HG02642 (cell line): Measurements from ENCODE around the gene OTOP3.
"Not testable (repeated sequence)": the region's sequence is repeated elsewhere in the genome, so short reads cannot be mapped to it uniquely, and the experiment has no call there.

ENCODE experiments used
- ATAC-seq: cut with Tn5 transposase; IDR thresholded peaks from one replicate; pipeline ENCODE4 v1.9.1; 2021; ENCODE audit warnings: mild to moderate bottlenecking; ENCODE audit not compliant: unreplicated experiment, poor library complexity

Gene OTOP3

DNA sequence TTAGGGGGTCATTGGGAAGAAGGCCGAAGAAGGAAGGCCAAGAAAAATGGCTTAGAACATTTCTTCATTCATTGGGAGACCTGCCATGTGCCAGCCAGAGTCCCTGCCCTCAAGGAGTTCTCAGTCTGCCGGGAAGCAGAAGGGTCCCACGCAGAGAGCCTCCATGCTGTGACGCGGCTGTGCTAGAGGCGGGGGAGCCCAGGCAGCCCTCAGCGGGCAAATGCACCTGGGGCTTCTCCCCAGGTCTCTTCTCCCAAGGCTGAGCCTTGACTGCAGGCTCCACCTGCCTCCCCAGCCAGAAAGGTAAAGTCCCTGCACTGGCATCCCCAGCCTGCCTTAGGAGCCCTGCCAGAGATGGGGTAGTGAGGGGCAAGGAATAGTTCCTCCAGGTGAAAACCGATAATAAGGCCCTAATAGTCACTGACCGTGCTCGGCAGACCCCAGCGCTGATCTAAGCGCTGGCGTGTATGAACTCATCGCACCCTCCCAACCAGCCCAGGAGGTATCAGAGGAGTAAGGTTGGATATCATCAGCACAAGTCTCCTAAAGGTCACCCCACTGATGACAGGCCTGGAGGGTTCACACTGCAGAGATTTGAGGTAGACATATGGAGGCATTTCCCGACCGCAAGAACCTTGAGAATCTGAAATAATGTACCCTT, 45.8 kb downstream of the OTOP3 start:
- no peak for ATAC-seq

DNA sequence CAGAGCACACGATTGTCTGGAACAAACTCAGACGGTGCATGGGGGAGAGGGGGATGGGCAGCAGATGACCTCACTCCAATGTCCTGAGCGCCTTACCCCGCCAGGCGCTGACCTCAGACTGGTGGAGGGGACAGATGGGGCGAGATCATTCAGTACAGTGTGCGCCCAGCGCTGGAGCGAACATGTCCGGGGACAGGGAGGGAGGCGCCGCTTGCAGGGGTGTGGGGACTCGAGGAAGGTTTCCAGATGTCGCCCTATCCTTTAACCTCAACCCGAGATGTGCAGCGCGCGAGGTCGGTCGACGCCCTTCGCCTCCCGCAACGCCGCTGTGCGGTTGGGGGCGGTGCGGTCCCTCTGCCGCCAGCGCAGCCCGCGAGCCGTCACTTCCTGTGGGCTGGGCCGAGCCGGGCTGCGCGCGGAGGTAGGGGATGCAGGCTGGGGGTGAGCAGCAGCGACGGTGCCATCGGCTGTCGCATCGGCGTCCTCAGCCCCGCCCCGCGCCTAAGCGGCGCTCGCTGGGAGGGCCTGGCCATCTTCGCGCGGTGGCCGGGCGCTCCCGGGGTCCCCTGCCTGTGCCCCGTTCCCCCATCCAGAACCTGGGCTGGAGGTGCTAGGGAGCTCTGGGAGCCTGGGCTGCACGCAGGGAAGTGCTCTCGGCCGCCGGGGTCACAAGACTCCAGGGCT, 46.4 kb downstream of the OTOP3 start:
- peak; percentile 56 for ATAC-seq

DNA sequence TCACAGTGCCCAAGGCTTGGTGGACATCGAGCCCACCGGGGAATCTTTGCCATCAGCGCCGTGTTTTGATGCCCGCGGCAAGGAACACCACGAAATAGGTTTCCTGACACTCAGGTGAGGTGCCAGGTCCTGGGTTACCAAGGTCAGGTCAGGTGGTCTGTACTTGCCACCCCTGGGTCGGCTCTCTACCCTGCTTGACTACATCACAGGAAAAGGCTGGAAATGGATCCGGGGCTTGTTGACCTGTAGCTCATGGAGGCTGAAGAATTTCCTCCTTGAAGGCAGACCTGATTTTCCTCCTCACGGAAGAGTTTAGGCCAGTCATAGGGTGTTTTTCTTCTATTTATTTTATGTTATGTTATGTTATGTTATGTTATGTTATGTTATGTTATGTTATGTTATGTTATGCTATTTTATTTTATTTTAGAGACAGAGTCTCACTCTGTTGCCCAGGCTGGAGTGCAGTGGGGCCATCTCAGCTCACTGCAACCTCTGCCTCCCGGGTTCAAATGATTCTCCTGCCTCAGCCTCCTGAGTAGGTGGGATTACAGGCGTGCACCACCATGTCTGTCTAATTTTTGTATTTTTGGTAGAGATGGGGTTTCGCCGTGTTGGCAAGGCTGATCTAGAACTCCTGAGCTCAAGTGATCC, 47.1 kb downstream of the OTOP3 start:
- not testable (repeated sequence) for ATAC-seq

DNA sequence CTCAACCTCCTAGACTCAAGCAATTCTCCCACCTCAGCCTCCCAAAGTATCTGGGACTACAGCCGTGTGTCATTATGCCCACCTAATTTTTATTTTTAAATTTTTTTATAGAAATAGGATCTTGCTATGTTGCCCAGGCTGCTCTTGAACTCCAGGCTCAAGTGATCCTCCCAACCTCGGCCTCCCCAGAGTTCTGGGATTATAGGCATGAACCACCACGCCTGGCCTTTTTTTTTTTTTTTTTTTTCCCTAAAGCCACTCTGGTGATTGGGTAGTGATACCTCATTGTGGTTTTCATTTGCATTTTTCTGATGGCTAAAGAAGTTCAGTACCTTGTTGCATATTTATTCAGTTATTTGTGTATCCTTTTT, 50.5 kb downstream of the OTOP3 start:
- no peak for ATAC-seq

DNA sequence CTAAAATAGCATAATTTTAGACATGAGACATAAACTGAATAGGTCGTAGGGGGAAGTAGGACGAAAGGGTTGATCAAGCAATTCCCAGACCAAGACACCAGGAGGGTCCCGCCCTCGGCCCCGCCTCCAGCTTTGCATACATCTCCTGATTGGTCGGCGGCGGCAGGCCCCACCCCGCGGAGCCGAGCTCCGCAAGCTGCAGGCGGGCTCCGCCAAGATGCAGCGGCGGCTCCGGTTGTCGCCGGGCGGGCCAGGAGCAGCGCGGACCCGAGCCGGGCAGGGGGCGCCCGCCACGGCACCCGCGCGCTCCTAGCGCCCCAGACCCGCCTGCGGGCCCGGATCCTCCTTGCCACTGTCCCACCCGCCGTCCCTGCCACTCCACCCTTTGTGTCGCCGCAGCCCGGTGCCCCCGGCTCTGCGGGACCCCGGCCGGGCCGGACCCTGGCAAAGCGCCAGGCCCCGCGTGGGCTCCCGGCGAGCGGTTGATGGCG, 51.8 kb downstream of the OTOP3 start, which contains the start of gene CDR2L:
Gene CDR2L, plus strand, starts transcription at position 215 of the 491 bp plus-strand sequence. CDS start 412 bp downstream, outside the sequence.
- ATAC-seq: peak; percentile 93

DNA sequence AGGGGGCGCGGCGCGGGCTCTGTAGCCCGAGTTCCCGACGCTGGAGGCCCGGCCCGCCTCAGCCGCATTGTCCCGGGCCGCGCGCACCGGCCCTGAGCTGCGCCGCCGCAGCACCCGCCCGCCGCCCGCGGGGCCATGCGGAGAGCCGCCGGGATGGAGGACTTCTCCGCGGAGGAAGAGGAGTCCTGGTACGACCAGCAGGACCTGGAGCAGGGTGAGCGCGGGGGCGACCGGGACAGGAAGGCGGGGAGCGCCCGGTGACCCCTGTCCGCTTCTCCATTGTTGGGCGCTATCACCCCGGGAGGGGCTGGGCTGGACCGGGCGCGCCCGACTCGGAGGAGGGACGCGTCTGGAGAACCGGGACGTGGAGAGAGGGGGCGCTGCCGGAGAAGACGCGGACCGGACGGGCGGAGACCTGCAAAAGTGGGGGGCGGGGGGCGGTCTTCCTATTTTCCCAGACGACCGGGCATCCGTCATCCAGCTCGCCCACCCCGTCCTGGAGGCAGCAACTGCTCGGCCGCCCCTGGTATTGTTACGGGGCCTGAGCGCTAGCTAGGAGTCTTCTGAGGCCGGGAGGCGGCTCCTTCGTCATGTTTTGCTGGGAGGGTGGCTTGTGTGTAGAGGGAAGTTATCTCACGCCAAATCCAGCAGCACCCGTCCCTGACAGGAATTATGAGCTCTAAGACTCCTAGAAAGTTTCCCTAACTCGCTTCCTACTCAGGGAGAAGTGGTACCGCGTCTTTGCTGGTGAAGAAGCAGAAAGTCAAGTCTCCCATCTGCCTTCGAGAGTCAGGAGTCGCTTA, 52.4 kb downstream of the OTOP3 start:
- peak; percentile 42 for ATAC-seq

DNA sequence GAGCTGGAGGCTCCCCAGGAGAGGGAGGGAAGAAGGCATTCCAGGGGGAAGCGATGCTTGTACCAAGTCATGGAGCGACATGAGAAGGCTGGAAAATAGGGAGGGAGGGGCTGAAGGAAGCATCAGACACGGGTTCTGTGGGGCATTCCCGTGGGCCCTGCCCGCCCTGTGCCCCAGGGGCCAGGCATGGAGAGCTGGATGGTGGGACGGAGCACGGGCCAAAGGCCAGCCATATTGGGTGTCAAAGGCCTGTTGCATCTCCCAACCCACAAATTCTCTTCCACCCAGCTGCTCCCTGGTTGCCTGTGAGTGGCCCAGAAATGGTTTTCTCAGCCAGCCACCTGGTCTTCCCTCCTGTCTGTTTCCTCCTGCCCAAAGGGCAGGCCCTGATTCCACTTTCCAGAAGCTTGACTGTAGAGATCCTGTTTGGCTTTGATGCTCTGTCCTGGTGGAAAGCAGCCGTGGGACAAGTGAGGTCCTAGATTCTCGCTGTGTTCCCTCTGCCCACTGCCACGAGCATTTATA, 54.9 kb downstream of the OTOP3 start:
- no peak for ATAC-seq

DNA sequence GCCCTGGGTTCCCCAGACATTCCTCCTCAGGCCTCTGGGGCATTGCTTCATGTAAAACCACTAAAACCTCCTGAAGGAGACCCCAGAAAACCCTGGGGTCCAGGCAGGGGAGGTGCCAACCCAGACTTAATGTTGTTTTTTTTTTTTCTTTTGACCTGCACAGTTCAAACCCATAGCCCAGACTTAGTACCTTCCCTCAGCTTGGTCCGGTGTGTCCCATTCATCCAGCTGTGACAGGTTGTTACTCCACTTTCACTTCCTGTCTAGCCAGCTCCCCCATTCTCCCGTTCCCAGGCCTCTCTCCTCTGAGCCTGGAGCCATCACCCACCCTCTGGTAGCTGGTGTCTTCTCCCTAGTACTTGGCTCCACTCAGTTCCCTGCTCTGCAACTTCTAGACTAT, 56.5 kb downstream of the OTOP3 start:
- no peak for ATAC-seq

DNA sequence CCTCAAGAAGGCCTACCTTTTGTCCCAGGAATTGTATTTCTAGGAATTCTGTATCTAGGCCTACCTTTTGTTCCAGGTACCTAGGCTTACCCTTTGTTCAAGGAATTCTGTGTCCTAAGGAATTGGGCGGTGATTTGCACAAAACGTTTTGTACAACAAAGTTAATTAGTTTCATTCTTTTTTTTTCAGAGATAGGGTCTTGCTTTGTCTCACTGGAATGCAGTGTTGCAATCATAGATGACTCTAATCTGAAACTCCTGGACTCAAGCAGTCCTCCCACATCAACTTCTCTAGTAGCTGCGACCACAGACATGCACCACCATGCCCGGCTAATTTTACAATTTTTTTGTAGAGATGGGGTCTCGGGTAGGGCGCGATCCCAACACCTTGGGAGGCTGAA, 58.7 kb downstream of the OTOP3 start:
- no peak for ATAC-seq

DNA sequence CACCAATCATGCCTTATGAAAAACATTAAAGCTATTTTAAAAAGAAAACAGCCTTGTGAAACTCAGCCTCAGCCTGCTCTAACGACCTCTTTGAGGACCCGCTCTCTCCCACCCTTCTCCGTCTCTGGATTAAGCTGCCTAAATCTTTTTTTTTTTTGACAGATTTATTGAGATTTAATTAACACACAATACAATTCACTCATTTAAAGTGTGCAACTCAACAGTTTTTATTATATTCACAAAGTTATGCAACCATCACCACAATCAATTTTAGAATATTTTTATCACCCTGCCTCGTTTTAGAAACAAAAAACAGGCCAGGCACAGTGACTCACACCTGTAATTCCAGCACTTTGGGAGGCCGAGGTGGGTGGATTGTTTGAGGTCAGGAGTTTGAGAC, 60.1 kb downstream of the OTOP3 start:
- no peak for ATAC-seq

DNA sequence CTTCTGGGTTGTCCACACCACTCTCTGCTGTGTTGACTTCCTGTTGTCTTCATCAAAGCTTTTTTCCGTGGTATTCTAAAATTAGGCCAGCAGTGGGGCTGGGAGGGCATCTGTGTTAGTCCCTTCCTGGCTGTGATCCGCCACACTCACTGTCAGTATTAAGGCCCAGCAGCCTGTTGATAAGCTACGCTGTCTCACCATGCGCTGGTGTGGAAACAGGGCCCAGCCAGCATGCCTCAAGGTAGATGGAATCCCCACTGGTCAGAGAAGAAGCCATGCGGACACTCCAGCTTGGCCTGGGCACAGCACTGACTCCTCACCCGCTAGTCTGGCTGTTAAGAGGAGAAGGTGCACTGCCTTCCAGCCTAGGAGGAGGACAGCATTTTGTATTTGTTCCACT, 63.1 kb downstream of the OTOP3 start:
- ATAC-seq: no peak

DNA sequence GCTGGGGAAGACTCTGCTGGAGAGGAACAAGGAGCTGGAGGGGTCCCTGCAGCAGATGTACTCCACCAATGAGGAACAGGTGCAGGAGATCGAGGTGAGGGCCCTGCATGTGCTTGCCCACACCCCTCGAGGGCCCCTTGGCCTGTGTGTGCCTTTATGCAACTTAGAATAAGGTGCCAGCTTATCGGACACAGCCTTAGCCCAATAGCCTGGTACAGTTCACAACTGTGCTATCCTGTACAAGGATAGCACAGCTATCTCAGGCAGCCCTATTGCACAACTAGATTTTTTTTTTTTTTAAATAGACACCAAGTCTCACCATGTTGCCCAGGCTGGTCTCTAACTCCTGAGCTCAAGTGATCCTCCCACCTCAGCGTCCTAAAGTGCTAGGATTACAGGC, 63.8 kb downstream of the OTOP3 start:
- no peak for ATAC-seq
